ENCODE data around the gene LRRTM1.

Gene LRRTM1

DNA sequence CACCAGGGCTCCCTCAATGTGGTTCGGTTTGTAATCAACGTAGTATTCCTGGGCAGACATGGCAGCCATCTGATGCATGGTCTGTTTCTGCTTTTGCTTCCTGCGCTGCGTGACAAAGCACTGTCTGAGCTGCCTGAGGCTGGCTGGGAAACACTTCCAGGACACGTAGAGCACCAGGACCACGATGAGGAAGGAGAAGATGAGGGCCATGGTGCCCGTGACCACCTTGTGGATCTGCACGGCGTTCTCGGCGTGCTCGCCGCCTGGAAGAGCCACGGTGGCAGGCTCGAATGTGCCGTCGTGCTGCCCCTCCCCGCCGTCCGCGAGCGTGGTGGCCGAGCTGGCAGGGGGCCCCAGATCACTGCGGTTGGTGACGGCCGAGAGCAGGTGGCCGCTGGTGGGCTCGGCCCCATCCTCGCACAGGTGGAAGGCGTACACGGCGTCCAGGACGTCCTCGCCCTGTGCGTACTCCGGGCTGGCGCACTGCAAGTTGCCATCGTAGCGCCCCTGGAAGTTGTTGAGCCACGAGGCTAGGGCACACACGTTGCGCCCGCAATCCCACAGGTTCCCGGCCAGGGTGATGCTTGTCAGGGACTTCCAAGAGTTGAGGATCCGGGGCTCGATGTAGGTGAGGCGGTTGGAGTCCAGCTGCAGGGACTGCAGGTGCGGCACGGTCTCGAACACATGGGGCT, 2.1 kb downstream of the LRRTM1 start (continued):
- no peak for TF ChIP-seq ZNF561 (tag by site-specific recombination; IDR thresholded peaks at IDR 0.05; ENCODE audit: borderline replicate concordance)
- no peak for TF ChIP-seq KLF1 (tag by site-specific recombination; IDR thresholded peaks at IDR 0.05)
- no peak for TF ChIP-seq ZBTB1 (tag by site-specific recombination; IDR thresholded peaks at IDR 0.05)
- TF ChIP-seq ZFP3 (tag by site-specific recombination; IDR thresholded peaks at IDR 0.05; ENCODE audit: low read depth), result no peak
- TF ChIP-seq ZNF792 (tag by site-specific recombination; IDR thresholded peaks at IDR 0.05), result no peak
- no peak for TF ChIP-seq ZNF707 (tag by site-specific recombination; IDR thresholded peaks at IDR 0.05)
- TF ChIP-seq, protein P1, sequence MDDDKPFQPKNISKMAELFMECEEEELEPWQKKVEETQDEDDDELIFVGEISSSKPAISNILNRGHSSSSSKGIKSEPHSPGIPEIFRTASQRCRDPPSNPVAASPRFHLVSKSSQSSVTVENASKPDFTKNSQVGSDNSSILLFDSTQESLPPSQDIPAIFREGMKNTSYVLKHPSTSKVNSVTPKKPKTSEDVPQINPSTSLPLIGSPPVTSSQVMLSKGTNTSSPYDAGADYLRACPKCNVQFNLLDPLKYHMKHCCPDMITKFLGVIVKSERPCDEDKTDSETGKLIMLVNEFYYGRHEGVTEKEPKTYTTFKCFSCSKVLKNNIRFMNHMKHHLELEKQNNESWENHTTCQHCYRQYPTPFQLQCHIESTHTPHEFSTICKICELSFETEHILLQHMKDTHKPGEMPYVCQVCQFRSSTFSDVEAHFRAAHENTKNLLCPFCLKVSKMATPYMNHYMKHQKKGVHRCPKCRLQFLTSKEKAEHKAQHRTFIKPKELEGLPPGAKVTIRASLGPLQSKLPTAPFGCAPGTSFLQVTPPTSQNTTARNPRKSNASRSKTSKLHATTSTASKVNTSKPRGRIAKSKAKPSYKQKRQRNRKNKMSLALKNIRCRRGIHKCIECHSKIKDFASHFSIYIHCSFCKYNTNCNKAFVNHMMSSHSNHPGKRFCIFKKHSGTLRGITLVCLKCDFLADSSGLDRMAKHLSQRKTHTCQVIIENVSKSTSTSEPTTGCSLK (tag by site-specific recombination; IDR thresholded peaks at IDR 0.05), result no peak
- no peak for TF ChIP-seq GFI1B (tag by site-specific recombination; IDR thresholded peaks at IDR 0.05)
- no peak for TF ChIP-seq ZNF121 (tag by site-specific recombination; IDR thresholded peaks at IDR 0.05)
- TF ChIP-seq PRDM1 (tag by site-specific recombination; IDR thresholded peaks at IDR 0.05), result no peak
- TF ChIP-seq ZSCAN16 (tag by site-specific recombination; IDR thresholded peaks at IDR 0.05), result no peak

DNA sequence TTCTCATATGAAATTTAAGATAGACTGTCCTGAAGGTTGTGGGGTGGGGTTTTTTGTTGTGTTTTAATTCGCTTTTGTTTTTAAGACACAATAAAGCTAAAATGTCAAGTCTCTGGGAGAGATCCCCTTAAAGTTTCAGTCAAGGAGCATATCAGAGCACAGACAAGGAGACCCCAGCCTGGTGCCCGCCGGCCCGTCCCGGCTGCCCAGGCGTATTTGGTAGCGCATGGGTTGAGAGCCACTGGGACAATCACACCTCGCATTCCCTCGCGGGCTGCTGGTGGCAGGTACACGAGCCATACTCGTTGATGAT, 2.6 kb downstream of the LRRTM1 start:
- CTCF ChIA-PET, result interaction anchor here (1.7 kb wide), 1 partner anchor 63 kb away, joined by 6 read pairs; no protein-coding TSS in a partner anchor
- POLR2A ChIA-PET, result no interaction called here
- H3K4me3 ChIP-seq (ENCODE audit: low read depth, low read length), result no peak overlapping the region
- TF ChIP-seq ZNF510 (tag by site-specific recombination; IDR thresholded peaks at IDR 0.05; ENCODE audit: insufficient replicate concordance) (no peak), KLF9 (tag by site-specific recombination; IDR thresholded peaks at IDR 0.05; ENCODE audit: low read depth) (no peak), ZIC2 (tag by site-specific recombination; IDR thresholded peaks at IDR 0.05) (no peak), ZFP41 (tag by site-specific recombination; IDR thresholded peaks at IDR 0.05; ENCODE audit: borderline replicate concordance) (no peak), HOXA7 (CRISPR knock-in tag; IDR thresholded peaks at IDR 0.05; ENCODE audit: borderline replicate concordance) (no peak), ZNF670 (tag by site-specific recombination; IDR thresholded peaks at IDR 0.05; ENCODE audit: low read depth) (no peak), ZNF112 (tag by site-specific recombination; IDR thresholded peaks at IDR 0.05) (no peak), ZNF792 (tag by site-specific recombination; IDR thresholded peaks at IDR 0.05) (no peak), OSR2 (tag by site-specific recombination; IDR thresholded peaks at IDR 0.05) (no peak), ZNF561 (tag by site-specific recombination; IDR thresholded peaks at IDR 0.05; ENCODE audit: borderline replicate concordance) (no peak), ZXDB (tag by site-specific recombination; IDR thresholded peaks at IDR 0.05) (no peak)
- TF ChIP-seq, protein P2, sequence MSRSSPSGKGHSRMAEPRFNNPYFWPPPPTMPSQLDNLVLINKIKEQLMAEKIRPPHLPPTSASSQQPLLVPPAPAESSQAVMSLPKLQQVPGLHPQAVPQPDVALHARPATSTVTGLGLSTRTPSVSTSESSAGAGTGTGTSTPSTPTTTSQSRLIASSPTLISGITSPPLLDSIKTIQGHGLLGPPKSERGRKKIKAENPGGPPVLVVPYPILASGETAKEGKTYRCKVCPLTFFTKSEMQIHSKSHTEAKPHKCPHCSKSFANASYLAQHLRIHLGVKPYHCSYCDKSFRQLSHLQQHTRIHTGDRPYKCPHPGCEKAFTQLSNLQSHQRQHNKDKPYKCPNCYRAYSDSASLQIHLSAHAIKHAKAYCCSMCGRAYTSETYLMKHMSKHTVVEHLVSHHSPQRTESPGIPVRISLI (tag by site-specific recombination; IDR thresholded peaks at IDR 0.05), result no peak
- TF ChIP-seq, protein P3, sequence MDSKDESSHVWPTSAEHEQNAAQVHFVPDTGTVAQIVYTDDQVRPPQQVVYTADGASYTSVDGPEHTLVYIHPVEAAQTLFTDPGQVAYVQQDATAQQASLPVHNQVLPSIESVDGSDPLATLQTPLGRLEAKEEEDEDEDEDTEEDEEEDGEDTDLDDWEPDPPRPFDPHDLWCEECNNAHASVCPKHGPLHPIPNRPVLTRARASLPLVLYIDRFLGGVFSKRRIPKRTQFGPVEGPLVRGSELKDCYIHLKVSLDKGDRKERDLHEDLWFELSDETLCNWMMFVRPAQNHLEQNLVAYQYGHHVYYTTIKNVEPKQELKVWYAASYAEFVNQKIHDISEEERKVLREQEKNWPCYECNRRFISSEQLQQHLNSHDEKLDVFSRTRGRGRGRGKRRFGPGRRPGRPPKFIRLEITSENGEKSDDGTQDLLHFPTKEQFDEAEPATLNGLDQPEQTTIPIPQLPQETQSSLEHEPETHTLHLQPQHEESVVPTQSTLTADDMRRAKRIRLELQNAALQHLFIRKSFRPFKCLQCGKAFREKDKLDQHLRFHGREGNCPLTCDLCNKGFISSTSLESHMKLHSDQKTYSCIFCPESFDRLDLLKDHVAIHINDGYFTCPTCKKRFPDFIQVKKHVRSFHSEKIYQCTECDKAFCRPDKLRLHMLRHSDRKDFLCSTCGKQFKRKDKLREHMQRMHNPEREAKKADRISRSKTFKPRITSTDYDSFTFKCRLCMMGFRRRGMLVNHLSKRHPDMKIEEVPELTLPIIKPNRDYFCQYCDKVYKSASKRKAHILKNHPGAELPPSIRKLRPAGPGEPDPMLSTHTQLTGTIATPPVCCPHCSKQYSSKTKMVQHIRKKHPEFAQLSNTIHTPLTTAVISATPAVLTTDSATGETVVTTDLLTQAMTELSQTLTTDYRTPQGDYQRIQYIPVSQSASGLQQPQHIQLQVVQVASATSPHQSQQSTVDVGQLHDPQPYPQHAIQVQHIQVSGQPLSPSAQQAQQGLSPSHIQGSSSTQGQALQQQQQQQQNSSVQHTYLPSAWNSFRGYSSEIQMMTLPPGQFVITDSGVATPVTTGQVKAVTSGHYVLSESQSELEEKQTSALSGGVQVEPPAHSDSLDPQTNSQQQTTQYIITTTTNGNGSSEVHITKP (tag by site-specific recombination; IDR thresholded peaks at IDR 0.05), result no peak
- TF ChIP-seq, protein P4, sequence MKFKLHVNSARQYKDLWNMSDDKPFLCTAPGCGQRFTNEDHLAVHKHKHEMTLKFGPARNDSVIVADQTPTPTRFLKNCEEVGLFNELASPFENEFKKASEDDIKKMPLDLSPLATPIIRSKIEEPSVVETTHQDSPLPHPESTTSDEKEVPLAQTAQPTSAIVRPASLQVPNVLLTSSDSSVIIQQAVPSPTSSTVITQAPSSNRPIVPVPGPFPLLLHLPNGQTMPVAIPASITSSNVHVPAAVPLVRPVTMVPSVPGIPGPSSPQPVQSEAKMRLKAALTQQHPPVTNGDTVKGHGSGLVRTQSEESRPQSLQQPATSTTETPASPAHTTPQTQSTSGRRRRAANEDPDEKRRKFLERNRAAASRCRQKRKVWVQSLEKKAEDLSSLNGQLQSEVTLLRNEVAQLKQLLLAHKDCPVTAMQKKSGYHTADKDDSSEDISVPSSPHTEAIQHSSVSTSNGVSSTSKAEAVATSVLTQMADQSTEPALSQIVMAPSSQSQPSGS (tag by site-specific recombination; IDR thresholded peaks at IDR 0.05; ENCODE audit: low read depth), result no peak
- TF ChIP-seq, protein P5, sequence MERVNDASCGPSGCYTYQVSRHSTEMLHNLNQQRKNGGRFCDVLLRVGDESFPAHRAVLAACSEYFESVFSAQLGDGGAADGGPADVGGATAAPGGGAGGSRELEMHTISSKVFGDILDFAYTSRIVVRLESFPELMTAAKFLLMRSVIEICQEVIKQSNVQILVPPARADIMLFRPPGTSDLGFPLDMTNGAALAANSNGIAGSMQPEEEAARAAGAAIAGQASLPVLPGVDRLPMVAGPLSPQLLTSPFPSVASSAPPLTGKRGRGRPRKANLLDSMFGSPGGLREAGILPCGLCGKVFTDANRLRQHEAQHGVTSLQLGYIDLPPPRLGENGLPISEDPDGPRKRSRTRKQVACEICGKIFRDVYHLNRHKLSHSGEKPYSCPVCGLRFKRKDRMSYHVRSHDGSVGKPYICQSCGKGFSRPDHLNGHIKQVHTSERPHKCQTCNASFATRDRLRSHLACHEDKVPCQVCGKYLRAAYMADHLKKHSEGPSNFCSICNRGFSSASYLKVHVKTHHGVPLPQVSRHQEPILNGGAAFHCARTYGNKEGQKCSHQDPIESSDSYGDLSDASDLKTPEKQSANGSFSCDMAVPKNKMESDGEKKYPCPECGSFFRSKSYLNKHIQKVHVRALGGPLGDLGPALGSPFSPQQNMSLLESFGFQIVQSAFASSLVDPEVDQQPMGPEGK (tag by site-specific recombination; IDR thresholded peaks at IDR 0.05), result no peak
- TF ChIP-seq, protein P6, sequence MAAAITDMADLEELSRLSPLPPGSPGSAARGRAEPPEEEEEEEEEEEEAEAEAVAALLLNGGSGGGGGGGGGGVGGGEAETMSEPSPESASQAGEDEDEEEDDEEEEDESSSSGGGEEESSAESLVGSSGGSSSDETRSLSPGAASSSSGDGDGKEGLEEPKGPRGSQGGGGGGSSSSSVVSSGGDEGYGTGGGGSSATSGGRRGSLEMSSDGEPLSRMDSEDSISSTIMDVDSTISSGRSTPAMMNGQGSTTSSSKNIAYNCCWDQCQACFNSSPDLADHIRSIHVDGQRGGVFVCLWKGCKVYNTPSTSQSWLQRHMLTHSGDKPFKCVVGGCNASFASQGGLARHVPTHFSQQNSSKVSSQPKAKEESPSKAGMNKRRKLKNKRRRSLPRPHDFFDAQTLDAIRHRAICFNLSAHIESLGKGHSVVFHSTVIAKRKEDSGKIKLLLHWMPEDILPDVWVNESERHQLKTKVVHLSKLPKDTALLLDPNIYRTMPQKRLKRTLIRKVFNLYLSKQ (tag by site-specific recombination; IDR thresholded peaks at IDR 0.05; ENCODE audit: borderline replicate concordance), result no peak

More for the DNA sequence above, 2.6 kb downstream of the LRRTM1 start:
- no peaks in the 10 kb centered on the region for H3K4me1 ChIP-seq (ENCODE audit: control insufficient read depth, insufficient read depth, low read length)
- no peaks in the 10 kb centered on the region for H3K36me3 ChIP-seq (ENCODE audit: control insufficient read depth in 2 of 2, insufficient read depth in 1 of 2, low read length in 2 of 2)
- H3K9me3 ChIP-seq (ENCODE audit: control insufficient read depth, insufficient read depth, low read depth, low read length), result no peaks in the 10 kb centered on the region
- no peak overlapping the region for H3K27ac ChIP-seq (ENCODE audit: extremely low read depth, low read depth, low read length)
